OCI-LY7 (cell line): ENCODE measurements around the gene KRT75. TPM values are rescaled to one million over a fixed set of nuclear protein-coding genes. Genes with fewer than 3 reads are reported as not detected.

Source experiments
- BruUV-seq: library from RNA; stranded (reverse); fragments of 400-500 nt; replicated peaks from 2 replicates; lab custom pipeline; 2021; lab: Mats Ljungman, UMichigan
- CTCF ChIA-PET: fragments of 300-600 bp; sonication (Branson Sonifier 250); formaldehyde crosslinking; loops from one replicate; lab custom pipeline; 2022; ENCODE audit warnings: antibody characterized with exemption; ENCODE audit not compliant: unreplicated experiment; lab: Charles Lee
- POLR2A ChIA-PET: fragments of 300-600 bp; sonication (Branson Sonifier 250); formaldehyde crosslinking; loops from one replicate; lab custom pipeline; 2022; ENCODE audit warnings: antibody characterized with exemption; lab: Charles Lee
- DNase-seq: peaks from one replicate; pipeline ENCODE4 v3.0.0-alpha.2; 2015; ENCODE audit warnings: low spot score
- H2AFZ ChIP-seq: fragments of 200-600 bp; sonication (generic), shearing (Covaris generic); 2 replicates; pipeline ENCODE4 v1.6.1; 2014; ENCODE audit warnings: mild to moderate bottlenecking, antibody characterized with exemption, low read length, moderate library complexity
- H3K27ac ChIP-seq: fragments of 200-600 bp; sonication (generic); 2 replicates; pipeline ENCODE4 v1.5.1; 2014; ENCODE audit warnings: mixed run types, low read depth, mild to moderate bottlenecking, moderate library complexity, low read length, inconsistent platforms; ENCODE audit not compliant: poor library complexity, severe bottlenecking
- H3K36me3 ChIP-seq: fragments of 200-600 bp; sonication (generic); 2 replicates; pipeline ENCODE4 v1.6.1; 2014; ENCODE audit warnings: mild to moderate bottlenecking, antibody characterized with exemption, low read length, moderate library complexity, mixed read lengths; ENCODE audit not compliant: insufficient read depth
- H3K4me1 ChIP-seq: fragments of 200-600 bp; sonication (generic); 2 replicates; pipeline ENCODE4 v1.5.1; 2014; ENCODE audit warnings: mild to moderate bottlenecking, low read length; ENCODE audit not compliant: insufficient read depth, poor library complexity, severe bottlenecking
- H3K4me2 ChIP-seq: fragments of 200-600 bp; sonication (generic); 2 replicates; pipeline ENCODE4 v1.6.1; 2014; ENCODE audit warnings: mild to moderate bottlenecking, low read length
- H3K4me3 ChIP-seq: fragments of 200-600 bp; sonication (generic); 2 replicates; pipeline ENCODE4 v1.5.1; 2014; ENCODE audit warnings: mild to moderate bottlenecking, low read depth, low read length; ENCODE audit not compliant: poor library complexity, severe bottlenecking
- H3K79me2 ChIP-seq: fragments of 200-600 bp; sonication (generic); 2 replicates; pipeline ENCODE4 v1.6.1; 2016; ENCODE audit warnings: low read depth, mild to moderate bottlenecking, low read length, moderate library complexity, mixed read lengths; ENCODE audit not compliant: insufficient read depth
- H3K9me2 ChIP-seq: fragments of 200-600 bp; sonication (generic); 2 replicates; pipeline ENCODE4 v1.6.1; 2016; ENCODE audit warnings: mild to moderate bottlenecking, low read length, mixed read lengths; ENCODE audit not compliant: insufficient read depth
- H3K9me3 ChIP-seq: fragments of 200-600 bp; sonication (generic); 2 replicates; pipeline ENCODE4 v1.6.1; 2014; ENCODE audit warnings: mild to moderate bottlenecking, mixed run types, low read length, mixed read lengths
- H4K20me1 ChIP-seq: fragments of 200-600 bp; sonication (generic); 2 replicates; pipeline ENCODE4 v1.6.1; 2014; ENCODE audit warnings: mild to moderate bottlenecking, antibody characterized with exemption, low read length, moderate library complexity, mixed read lengths; ENCODE audit not compliant: insufficient read depth
- CTCF ChIP-seq: fragments of 200-600 bp; sonication (generic); conservative IDR thresholded peaks from 2 replicates; pipeline ENCODE4 v1.5.1; 2014; ENCODE audit warnings: mild to moderate bottlenecking, antibody characterized with exemption, low read length, moderate library complexity, mixed read lengths
- EZH2phosphoT487 ChIP-seq: fragments of 200-600 bp; sonication (generic); IDR thresholded peaks from 2 replicates; pipeline ENCODE4 v1.6.1; 2018; ENCODE audit warnings: low read depth, borderline replicate concordance, mild to moderate bottlenecking, mixed run types, antibody characterized with exemption, low read length, moderate library complexity, mixed read lengths
- intact Hi-C: fragments of 100-400 bp; cut with micrococcal nuclease; formaldehyde crosslinking; loops from one replicate; pipeline ENCODE4 v1.10.0; 2022; ENCODE audit not compliant: unreplicated experiment
- total RNA-seq, 2 experiments: library from RNA; depleted of rRNA in 1 of 2; stranded (reverse); fragments of >200 nt in 1 of 2; shearing (Covaris generic) in 1 of 2; gene quantifications; 2 replicates each; pipeline ENCODE4 v1.2.3, GENCODE V29; 2014 to 2022

Gene KRT75
- total RNA-seq, 2 experiments from 2014 or later = not detected

GRCh38 chr12:52390739-52391617, 43.2 kb downstream of the KRT75 start:
- CTCF ChIA-PET = no interaction called here

GRCh38 chr12:52389313-52390207, 44.6 kb downstream of the KRT75 start:
- no peak overlapping the region for H3K4me2 ChIP-seq
- TF ChIP-seq CTCF (no peak), EZH2phosphoT487 (no peak)
- H3K27ac ChIP-seq = no peak overlapping the region
- H3K9me3 ChIP-seq = no peaks in the 10 kb centered on the region
- no peaks in the 10 kb centered on the region for H3K4me1 ChIP-seq
- H3K4me3 ChIP-seq = no peak overlapping the region
- CTCF ChIA-PET = no interaction called here
- no peaks in the 10 kb centered on the region for H3K79me2 ChIP-seq
- no peak overlapping the region for H2AFZ ChIP-seq
- DNase-seq = no peak
- intact Hi-C loops = no loop called here
- POLR2A ChIA-PET = no interaction called here
- H3K9me2 ChIP-seq = no peaks in the 10 kb centered on the region
- no TSS peak for BruUV-seq
- H3K36me3 ChIP-seq = no peaks in the 10 kb centered on the region
- no peaks in the 10 kb centered on the region for H4K20me1 ChIP-seq

More at GRCh38 chr12:52390739-52391617, 43.2 kb downstream of the KRT75 start:
- intact Hi-C loops = no loop called here
- Histone ChIP-seq H3K36me3 (no peaks in the 10 kb centered on the region), H3K4me1 (no peaks in the 10 kb centered on the region), H3K4me2 (no peak overlapping the region), H3K79me2 (no peaks in the 10 kb centered on the region), H3K9me2 (no peaks in the 10 kb centered on the region), H4K20me1 (no peaks in the 10 kb centered on the region), H2AFZ (no peak overlapping the region), H3K9me3 (no peaks in the 10 kb centered on the region), H3K27ac (no peak overlapping the region), H3K4me3 (no peak overlapping the region)
- POLR2A ChIA-PET = no interaction called here
- TF ChIP-seq CTCF (peak; percentile 68), EZH2phosphoT487 (no peak)
- no TSS peak for BruUV-seq
- peak; percentile 6 for DNase-seq
